Fibroblast of upper back skin (primary cell): ENCODE data around the gene CXCL5.
"Not testable (repeated sequence)": the region's sequence is repeated elsewhere in the genome, so short reads cannot be mapped to it uniquely, and the experiment has no call there.

Source experiments
- DNase-seq: peaks from one replicate; pipeline ENCODE4 v3.0.0-alpha.2; 2013

CXCL5 gene

DNA sequence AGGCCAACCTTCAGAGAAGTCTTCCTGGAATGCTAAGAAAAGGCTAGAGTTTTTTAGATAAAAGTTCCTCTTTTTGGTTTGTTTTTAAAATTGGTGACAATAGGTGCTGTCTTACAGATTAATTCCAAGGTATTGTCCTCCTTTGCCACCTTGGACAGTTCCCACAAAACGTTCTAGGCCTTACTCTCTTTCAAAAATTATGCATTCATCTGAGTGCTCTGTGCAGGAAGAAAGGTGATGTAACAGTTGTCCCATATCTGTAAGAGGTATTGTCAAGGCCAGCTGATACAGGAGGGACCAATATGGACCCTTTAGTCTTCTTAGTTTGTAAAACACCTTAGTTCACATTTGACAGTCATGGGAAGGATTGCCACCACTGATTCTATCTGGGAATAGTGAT is 15.9 kb upstream of the CXCL5 start:
- DNase-seq, result peak; percentile 15

- no peak for DNase-seq
These were observed 14.8 kb upstream of the CXCL5 start for GRCh38 chr4:74013264-74013663.

GRCh38 chr4:74012130-74012529 is 13.7 kb upstream of the CXCL5 start:
- DNase-seq, result no peak

DNA sequence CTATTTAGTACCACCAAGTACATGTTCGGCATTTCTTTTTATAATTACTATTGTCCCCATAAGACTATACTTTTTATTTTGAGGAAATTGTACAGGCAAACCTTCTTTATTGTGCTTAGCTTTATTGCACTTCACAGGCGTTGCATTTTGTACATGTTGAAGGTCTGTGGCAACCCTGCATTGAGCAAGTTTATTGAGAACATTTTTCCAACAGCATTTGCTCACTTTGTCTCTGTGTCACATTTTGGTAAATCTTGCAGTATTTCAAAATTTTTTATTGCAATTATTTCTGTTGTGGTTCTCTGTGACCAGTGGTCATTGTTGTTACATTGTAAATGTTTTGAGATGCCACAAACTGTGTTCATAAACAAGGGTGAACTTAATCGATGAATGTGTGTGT is 10.8 kb upstream of the CXCL5 start:
- DNase-seq, result no peak

DNA sequence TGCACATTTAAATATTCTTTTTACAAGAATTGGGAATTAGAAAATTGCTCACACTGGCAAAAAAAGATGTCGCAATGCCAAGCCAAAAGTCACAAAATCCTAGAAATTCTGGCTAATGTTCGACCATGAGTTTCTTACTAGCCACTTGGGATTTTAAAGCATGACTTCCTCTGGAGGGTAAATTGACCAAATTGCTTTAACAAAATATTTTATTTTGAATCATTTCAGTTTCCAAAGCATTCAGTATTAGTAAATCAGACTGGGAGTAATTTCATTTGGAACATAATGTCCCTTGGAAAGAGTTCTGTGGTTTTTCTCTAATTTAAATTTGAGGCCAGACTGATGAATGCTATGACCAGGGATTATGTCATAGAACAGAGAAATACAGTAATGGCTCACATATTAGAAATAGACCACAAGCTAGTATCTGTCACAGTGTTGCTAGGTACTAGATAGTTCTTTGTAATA is 7.6 kb upstream of the CXCL5 start:
- peak; percentile 69 for DNase-seq

DNA sequence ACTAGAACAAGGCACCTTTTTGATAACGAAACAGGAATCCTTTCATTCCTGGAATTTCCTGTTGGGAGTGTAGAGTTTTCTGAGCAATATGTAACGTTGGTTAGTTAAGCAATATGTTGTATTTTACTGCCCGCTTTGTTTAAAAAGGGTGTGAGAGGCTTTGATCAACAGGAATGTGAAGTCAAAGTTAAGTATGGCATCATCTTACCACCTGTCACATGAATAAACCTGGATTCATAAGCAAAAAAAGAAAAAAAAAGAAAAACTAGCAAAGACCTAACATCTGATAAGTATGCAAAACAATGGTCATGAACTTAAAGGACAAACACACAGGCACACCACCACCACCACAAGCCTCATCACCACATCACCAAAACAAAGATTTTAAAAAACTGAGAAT is 7.1 kb upstream of the CXCL5 start:
- DNase-seq, result no peak

GRCh38 chr4:74004668-74005067 is 6.2 kb upstream of the CXCL5 start:
- DNase-seq, result no peak

GRCh38 chr4:74000301-74000700 is 1.8 kb upstream of the CXCL5 start:
- no peak for DNase-seq

DNA sequence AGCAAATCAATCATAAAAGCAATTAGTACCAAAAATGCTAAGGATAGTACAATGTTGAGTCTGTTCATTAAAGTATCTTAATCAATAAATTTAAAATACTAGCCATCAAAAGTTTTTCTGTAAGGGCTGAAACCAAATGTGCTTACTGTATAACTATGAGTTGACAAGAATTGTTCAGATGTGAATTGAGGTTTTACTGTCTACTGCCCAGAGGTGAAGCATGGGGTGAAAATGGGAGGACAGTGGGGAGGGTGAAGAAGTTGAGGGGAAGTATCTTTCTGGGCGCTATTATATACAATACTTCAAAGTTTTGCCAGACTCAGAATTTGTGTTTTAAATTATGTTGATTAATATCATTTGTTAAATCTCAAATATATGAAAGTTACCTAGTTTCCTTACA is 6.4 kb downstream of the CXCL5 start:
- DNase-seq, result no peak

- no peak for DNase-seq
These were observed 6.8 kb downstream of the CXCL5 start for GRCh38 chr4:73991742-73992000.

DNA sequence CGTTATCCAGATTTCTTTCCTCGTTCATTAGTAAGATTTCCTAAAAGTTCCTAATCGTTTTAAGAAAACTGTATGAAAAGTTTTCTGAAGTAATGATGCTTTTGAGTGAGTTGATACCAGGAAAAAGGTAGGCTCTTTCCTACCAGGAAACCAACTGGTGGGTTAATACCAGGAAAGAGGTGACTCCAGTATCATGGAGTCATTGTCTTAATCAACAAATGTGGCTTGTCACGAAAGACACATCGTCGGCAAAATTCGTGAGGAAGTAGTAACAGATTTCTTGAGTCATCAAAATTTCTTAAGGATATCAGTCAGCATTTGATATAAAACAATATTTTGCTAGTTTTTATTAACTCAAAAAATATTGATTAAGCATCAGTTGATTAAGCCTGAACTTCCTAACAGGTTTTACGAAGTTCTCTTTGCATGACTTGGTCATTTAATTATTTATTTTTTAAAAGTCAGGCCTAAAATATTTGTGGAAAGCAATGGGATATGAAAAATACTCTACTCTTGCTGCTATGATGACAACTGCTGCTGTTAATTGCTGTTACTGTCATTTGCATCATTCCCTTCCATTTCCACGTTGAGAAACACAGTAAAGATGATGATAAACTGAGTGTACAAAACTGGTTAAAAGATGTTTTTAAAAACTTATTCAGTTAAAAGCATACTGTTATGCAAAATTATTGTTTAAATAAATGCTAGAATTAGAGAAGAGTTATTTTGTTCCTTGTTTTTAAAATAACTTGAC is 7.3 kb downstream of the CXCL5 start:
- no peak for DNase-seq

DNA sequence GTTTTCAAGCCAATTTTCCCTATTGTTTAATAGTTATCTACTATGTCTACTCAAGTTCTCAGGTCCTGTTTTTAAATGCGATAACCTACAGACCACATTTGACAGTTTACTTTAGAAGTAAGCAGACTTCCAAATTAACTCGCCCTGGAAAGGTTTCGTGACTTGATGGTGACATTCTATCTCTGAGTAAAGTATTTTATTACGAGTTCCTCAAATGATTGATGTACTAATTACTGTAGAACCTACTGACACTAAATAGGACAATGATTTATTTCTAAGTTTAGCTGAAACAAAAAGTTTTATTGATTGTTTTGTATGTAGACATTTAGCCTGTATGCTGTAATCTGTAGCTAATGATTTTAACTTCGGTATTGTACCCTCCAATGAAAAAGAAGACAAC is 8.5 kb downstream of the CXCL5 start:
- no peak for DNase-seq

- DNase-seq, result no peak
These were observed 9.4 kb downstream of the CXCL5 start for GRCh38 chr4:73989031-73989430.

DNA sequence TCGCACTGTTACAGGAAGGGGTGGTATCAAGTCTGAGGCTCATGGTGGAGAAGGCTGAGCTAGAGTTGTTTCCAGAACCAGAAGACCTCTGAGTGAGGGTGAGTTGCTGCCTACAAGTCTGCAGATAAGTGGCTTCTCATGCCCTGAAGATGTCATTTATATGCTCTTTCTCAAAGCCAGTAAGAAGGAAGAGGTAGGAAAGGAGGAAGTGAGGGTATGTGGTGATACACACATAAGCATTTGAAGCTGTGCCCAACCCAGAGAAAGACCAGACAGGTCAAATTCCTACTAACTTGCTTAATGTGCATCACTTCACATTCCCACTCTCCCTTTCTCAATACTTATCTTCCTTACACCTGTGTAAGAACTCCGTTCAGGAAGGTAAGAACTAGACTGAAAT is 10.4 kb downstream of the CXCL5 start, which contains the start of gene PPBP:
TSS of gene PPBP (minus strand) at position 130 of the 400 bp plus-strand sequence. CDS start at position 43, 87 bp downstream.
- no peak for DNase-seq

DNA sequence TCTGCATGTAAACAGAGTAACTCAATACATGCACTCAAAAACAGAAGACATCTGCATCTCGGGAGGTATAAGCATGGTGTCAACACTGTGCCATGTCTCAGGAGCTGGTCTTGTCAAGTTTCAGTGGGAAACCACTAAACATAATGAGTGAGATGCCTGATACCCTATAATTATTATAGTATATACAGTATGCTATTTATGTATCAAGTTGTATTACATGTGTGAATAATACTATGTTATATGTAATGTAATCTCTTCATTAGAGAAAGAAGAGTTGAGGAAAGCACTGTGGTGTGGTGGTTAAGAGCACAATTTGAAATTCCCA is 13.0 kb downstream of the CXCL5 start:
- DNase-seq, result no peak

GRCh38 chr4:73984736-73985527 is 13.5 kb downstream of the CXCL5 start:
- DNase-seq, result peak; percentile 31

GRCh38 chr4:73981175-73981574 is 17.3 kb downstream of the CXCL5 start:
- not testable (repeated sequence) for DNase-seq

GRCh38 chr4:73979407-73979957 is 19.0 kb downstream of the CXCL5 start:
- DNase-seq, result no peak

DNA sequence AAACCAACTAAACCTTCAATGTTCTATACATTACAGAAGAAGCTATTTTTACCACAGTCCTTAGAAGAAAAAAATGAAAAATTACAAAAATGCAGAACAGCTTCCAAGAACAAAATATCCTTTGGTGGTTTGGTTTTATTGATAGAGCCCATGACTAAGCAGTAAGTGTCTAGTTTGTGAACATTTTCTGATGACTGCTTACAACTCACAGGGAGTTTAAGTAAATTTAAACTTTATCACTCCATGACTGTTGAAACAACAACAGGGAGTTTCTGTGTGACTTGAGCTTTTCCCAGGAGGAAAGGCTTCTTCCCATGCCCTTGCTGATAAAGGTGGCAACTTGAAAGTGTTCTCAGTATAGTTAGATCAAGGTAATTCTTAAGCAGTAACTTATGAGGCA is 19.6 kb downstream of the CXCL5 start:
- DNase-seq, result peak; percentile 90

- DNase-seq, result peak; percentile 36
These were observed 21.8 kb downstream of the CXCL5 start for GRCh38 chr4:73976716-73977115.

- no peak for DNase-seq
These were observed 22.3 kb downstream of the CXCL5 start for GRCh38 chr4:73976217-73976616.

DNA sequence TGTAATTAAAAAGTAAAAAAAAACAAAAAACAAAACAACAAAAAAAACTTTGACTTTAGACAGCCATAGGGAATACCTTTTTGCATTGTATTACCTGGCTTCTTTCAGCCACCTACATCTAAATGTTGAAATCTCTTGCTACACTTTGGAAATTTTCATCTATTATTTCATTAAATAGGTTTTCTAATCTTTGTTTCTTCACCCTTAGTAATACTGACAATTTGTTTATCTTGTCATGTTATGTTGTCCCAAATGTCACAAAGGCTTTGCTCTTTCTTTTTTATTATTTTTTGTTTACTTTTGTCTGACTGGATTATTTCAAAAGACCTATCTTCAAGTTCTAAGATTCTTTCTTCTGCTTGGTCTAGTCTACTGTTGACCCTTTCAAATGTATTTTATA is 24.1 kb downstream of the CXCL5 start:
- DNase-seq, result no peak

DNA sequence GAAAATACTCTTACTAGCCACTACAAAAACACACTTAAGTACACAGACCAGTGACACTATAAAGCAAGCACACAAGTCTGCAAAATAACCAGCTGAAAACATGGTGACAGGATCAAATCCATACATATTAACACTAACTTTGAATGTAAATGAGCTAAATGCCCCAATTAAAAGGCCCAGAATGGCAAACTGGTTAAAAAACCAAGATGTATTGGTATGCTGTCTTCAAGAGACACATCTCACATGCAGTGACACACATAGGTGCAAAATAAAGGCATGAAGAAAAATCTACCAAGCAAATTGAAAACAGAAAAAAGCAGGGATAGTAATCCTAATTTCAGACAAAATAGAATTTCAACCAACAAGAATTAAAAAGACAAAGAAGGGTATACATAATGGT is 27.5 kb downstream of the CXCL5 start:
- DNase-seq, result no peak

DNA sequence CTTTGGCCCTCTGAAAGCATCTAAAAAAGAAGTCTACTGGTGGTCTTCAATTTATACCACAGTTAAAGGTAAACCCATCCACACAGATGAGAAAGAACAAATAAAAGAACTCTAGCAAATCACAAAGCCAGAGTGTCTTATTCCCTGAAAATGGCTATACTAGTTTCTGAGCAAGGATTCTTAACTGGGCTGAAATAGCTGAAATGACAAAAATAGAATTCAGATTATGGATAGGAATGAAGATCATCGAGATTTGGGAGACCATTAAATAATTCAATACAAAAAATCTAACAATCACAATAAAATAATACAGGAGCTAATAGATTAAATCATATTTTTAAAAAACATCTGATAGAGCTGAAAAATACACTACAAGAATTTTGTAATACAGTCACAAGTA is 28.5 kb downstream of the CXCL5 start:
- no peak for DNase-seq
